ENCODE results near the gene GPA33. TPM values are rescaled to one million over a fixed set of nuclear protein-coding genes. Genes with fewer than 3 reads are reported as not detected.

GPA33 gene
- total and polyA plus RNA-seq, 8 donors, result 0.03 to 51.3 (median 2.2) TPM; not detected in 4

DNA sequence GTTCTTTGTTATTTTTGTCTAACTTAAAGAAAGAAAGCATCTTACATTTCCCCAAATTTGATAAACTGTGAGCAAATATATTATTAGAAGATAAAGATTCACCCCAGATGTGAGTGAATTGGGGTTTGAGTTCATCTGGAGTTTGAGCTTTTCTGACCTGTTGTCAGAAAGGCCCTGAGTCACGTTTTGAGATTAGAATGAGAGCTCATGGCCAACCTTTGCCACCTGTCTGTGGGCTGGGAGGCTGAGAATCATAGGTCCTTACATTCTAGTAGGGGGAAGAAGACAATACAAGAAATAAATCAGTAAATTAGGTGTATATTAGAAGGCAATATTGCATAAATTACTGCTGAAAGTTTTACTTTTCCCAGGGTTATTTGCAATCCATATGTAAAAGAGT lies 26.0 kb upstream of the GPA33 start:
- Histone ChIP-seq H3K36me3 (no peaks in the 10 kb centered on the region), H3K4me1 (peaks cover 3 to 4% (median 4%) of the 10 kb centered on the region in 4 donors), H3K27me3 (peaks cover 0 to 19% (median 0%) of the 10 kb centered on the region in 3 donors), H3K27ac (no peak overlapping the region), H3K4me3 (no peak overlapping the region), H3K9me3 (no peaks in the 10 kb centered on the region)
- TF ChIP-seq EP300 (IDR thresholded peaks at IDR 0.05), result no peak
- intact Hi-C loops (cut with DNase I; ENCODE audit: low total_unique reads), result no loop called here
- WGBS, 5 donors, result 27 to 41% (median 29%) methylated on average over 1 of the region's 1 CpG
- no peak for DNase-seq

DNA sequence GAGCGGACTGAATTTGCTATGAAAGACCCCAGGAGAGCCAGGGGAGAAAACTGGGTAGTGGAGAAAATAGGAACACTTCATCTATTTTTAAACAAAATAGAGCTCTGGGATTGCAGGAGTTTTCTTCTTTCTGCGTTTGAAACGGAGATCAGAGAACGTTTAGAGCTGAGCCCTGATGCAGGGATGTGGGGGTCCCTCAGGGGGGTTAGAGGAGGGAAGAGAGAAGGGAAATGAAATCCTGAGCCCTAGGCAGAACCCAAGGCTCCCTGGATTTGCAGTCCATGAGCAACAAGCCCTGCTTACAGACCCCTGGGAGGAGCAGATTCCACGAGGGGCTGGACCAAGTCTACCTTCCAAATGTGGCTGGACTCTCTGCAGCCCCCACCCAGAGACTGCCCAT lies 25.5 kb upstream of the GPA33 start:
- Histone ChIP-seq H3K4me1 (no peaks in the 10 kb centered on the region), H3K4me3 (no peak overlapping the region), H3K9me3 (peaks cover 0 to 5% (median 0%) of the 10 kb centered on the region in 4 donors), H3K27me3 (peaks cover 0 to 19% (median 0%) of the 10 kb centered on the region in 3 donors), H3K27ac (no peak overlapping the region), H3K36me3 (no peaks in the 10 kb centered on the region)
- TF ChIP-seq POLR2A (IDR thresholded peaks at IDR 0.05), result no peak
- TF ChIP-seq EP300 (IDR thresholded peaks at IDR 0.05), result no peak
- no peak for TF ChIP-seq POLR2AphosphoS5 (IDR thresholded peaks at IDR 0.05)
- TF ChIP-seq, protein P1, sequence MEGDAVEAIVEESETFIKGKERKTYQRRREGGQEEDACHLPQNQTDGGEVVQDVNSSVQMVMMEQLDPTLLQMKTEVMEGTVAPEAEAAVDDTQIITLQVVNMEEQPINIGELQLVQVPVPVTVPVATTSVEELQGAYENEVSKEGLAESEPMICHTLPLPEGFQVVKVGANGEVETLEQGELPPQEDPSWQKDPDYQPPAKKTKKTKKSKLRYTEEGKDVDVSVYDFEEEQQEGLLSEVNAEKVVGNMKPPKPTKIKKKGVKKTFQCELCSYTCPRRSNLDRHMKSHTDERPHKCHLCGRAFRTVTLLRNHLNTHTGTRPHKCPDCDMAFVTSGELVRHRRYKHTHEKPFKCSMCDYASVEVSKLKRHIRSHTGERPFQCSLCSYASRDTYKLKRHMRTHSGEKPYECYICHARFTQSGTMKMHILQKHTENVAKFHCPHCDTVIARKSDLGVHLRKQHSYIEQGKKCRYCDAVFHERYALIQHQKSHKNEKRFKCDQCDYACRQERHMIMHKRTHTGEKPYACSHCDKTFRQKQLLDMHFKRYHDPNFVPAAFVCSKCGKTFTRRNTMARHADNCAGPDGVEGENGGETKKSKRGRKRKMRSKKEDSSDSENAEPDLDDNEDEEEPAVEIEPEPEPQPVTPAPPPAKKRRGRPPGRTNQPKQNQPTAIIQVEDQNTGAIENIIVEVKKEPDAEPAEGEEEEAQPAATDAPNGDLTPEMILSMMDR (IDR thresholded peaks at IDR 0.05), result no peak
- whole genome bisulfite sequencing, 5 donors, result 57 to 73% (median 71%) methylated on average over 5 of the region's 5 CpGs
- intact Hi-C loops (cut with DNase I; ENCODE audit: low total_unique reads), result no loop called here
- no peak for DNase-seq

DNA sequence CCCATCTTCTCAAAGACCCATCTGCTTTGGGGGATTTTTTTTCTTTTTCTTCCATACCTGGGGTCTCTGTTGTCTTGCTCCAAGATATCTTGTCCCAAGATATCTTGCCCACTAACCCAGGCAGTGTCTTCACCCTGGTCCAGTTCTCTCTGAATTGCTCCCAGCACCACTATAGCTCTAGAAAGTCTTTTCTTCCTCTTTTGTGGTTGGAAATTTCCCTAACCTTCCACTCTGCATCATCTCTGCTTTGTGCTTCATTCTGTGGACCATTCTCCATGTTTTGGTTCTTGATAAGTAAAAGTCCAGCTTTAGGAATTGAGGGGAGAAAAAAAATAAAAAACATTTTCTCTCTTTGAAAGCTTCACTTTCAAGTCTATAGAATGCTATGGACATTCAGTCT lies 24.5 kb upstream of the GPA33 start:
- Histone ChIP-seq H3K36me3 (no peaks in the 10 kb centered on the region), H3K9me3 (peaks cover 0 to 6% (median 0%) of the 10 kb centered on the region in 4 donors), H3K4me3 (no peak overlapping the region), H3K4me1 (no peaks in the 10 kb centered on the region), H3K27ac (no peak overlapping the region), H3K27me3 (peaks cover 0 to 19% (median 0%) of the 10 kb centered on the region in 3 donors)
- intact Hi-C loops (cut with DNase I; ENCODE audit: low total_unique reads), result no loop called here
- TF ChIP-seq POLR2A (IDR thresholded peaks at IDR 0.05) (no peak), POLR2AphosphoS5 (IDR thresholded peaks at IDR 0.05) (no peak), EP300 (IDR thresholded peaks at IDR 0.05) (no peak)
- TF ChIP-seq, protein P1 (IDR thresholded peaks at IDR 0.05), result no peak
- DNase-seq, result no peak

DNA sequence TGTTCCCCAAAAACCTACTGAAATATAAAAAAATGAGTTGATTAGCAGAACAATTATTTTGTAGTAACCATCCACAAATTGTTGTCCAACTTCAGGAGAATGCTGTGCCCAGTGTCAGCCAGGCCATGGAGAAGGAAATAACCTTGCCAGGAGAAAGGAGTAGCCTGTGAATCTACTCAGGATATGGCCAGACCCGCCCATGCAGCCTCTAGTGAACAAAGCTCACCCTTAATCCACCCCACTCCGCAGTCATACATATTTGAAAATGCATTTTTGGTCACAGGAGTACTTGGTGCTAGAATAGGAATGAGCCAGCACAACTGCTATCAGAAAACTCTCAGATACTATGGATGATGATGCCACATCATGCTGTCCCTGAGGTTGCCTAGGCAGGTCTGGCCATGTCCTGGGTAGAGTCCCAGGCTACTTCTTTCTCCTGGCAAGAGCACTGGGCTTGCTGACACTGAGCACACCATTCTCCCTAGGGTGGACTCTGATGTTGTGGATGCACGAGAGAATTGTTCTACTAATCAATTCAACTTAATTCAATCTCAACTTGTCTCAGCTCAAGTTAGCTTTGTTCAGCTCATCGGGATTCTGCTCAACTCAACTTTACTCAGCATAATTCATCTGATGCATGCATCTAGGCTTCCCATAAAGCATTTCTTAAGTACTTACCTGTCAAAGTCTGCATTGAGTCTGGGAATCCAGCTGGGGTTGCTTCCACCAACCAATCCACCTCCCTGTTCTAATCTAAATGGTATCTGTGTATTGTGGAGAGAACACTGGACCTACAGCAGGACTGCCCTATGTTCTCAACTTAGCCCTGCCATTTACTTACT lies 21.9 kb upstream of the GPA33 start:
- Histone ChIP-seq H3K36me3 (no peaks in the 10 kb centered on the region), H3K27me3 (peaks cover 0 to 12% (median 0%) of the 10 kb centered on the region in 3 donors), H3K27ac (no peak overlapping the region), H3K4me1 (no peaks in the 10 kb centered on the region), H3K9me3 (peaks cover 0 to 6% (median 0%) of the 10 kb centered on the region in 4 donors), H3K4me3 (no peak overlapping the region)
- 84 to 88% (median 85%) methylated on average over 4 of the region's 4 CpGs for WGBS, 5 donors
- no peak for DNase-seq
- intact Hi-C loops (cut with DNase I; ENCODE audit: low total_unique reads), result no loop called here
- TF ChIP-seq EP300 (IDR thresholded peaks at IDR 0.05), result no peak
- TF ChIP-seq POLR2AphosphoS5 (IDR thresholded peaks at IDR 0.05), result no peak
- no peak for TF ChIP-seq POLR2A (IDR thresholded peaks at IDR 0.05)
- TF ChIP-seq, protein P1 (IDR thresholded peaks at IDR 0.05), result no peak

DNA sequence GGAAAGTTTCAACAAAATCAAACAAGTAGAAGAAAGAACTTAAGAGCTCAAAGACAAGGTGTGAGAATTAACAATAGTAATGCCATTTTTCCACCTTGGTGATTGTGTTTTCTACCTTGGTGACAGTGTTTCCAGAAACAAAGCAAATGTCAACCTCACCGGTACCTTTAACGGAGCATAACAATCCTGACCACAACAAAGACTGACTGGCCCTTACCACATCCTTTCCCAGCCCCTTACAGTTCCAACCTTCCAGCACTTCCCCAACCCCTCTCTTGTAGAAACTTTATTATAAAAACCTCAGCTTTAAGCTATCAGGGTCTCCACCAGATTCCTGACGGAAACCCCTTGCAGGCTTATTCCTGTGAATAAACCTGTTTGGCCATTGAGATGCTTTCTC lies 20.4 kb upstream of the GPA33 start:
- H3K4me1 ChIP-seq, result no peaks in the 10 kb centered on the region
- intact Hi-C loops (cut with DNase I; ENCODE audit: low total_unique reads), result no loop called here
- H3K27ac ChIP-seq, result no peak overlapping the region
- no peak overlapping the region for H3K4me3 ChIP-seq
- TF ChIP-seq POLR2A (IDR thresholded peaks at IDR 0.05), result no peak
- TF ChIP-seq EP300 (IDR thresholded peaks at IDR 0.05), result no peak
- no peak for TF ChIP-seq POLR2AphosphoS5 (IDR thresholded peaks at IDR 0.05)
- TF ChIP-seq, protein P1 (IDR thresholded peaks at IDR 0.05), result no peak
- H3K9me3 ChIP-seq, result peaks cover 0 to 6% (median 0%) of the 10 kb centered on the region in 4 donors
- 80 to 96% (median 87%) methylated on average over 3 of the region's 3 CpGs for WGBS, 5 donors
- DNase-seq, result peak in 1 of 2 donors; percentile 44
- H3K27me3 ChIP-seq, result peaks cover 0 to 5% (median 0%) of the 10 kb centered on the region in 3 donors
- H3K36me3 ChIP-seq, result no peaks in the 10 kb centered on the region
